Loucy (cell line): Measurements from ENCODE around the gene HOXD10.

ENCODE experiments used
- H2AFZ ChIP-seq: fragments of 200-600 bp; sonication (generic); 2 replicates; pipeline ENCODE4 v1.6.0; 2016; ENCODE audit warnings: antibody characterized with exemption, mild to moderate bottlenecking, low read length, moderate library complexity
- H3F3A ChIP-seq: fragments of 200-600 bp; 2 replicates; pipeline ENCODE4 v1.6.0; 2016; ENCODE audit warnings: antibody characterized with exemption, low read depth, mild to moderate bottlenecking
- H3K27me3 ChIP-seq: fragments of 200-600 bp; sonication (generic); 2 replicates; pipeline ENCODE4 v1.6.1; 2014; ENCODE audit warnings: low read length, mild to moderate bottlenecking; ENCODE audit not compliant: insufficient read depth, poor library complexity, severe bottlenecking
- H3K36me3 ChIP-seq: fragments of 200-600 bp; sonication (generic); 2 replicates; pipeline ENCODE4 v1.6.1; 2016; ENCODE audit warnings: low read length; ENCODE audit not compliant: insufficient read depth
- H3K4me1 ChIP-seq: fragments of 200-600 bp; sonication (generic); 2 replicates; pipeline ENCODE4 v1.5.1; 2014; ENCODE audit warnings: low read length, mild to moderate bottlenecking; ENCODE audit not compliant: insufficient read depth, poor library complexity, severe bottlenecking
- H3K4me2 ChIP-seq: fragments of 200-600 bp; sonication (generic); 2 replicates; pipeline ENCODE4 v1.6.0; 2014; ENCODE audit warnings: antibody characterized with exemption, low read length, low read depth, mild to moderate bottlenecking; ENCODE audit not compliant: poor library complexity, severe bottlenecking
- H3K4me3 ChIP-seq: fragments of 200-600 bp; sonication (generic); 2 replicates; pipeline ENCODE4 v1.5.1; 2014; ENCODE audit warnings: low read length, mild to moderate bottlenecking, mixed read lengths; ENCODE audit not compliant: poor library complexity, severe bottlenecking
- H3K79me2 ChIP-seq: fragments of 200-600 bp; sonication (generic); 2 replicates; pipeline ENCODE4 v1.6.1; 2014; ENCODE audit warnings: low read length; ENCODE audit not compliant: insufficient read depth
- H3K9ac ChIP-seq: fragments of 200-600 bp; sonication (generic); 2 replicates; pipeline ENCODE4 v1.6.0; 2014; ENCODE audit warnings: mild to moderate bottlenecking, low read depth, low read length, moderate library complexity; ENCODE audit not compliant: poor library complexity, severe bottlenecking
- H3K9me2 ChIP-seq: fragments of 200-600 bp; sonication (generic); replicated peaks from 2 replicates; pipeline ENCODE4 v1.6.1; 2016; ENCODE audit warnings: low read depth, low read length, mixed read lengths
- H3K9me3 ChIP-seq: fragments of 200-600 bp; sonication (generic); 2 replicates; pipeline ENCODE4 v1.6.1; 2014; ENCODE audit warnings: mild to moderate bottlenecking, antibody characterized with exemption, low read length, low read depth; ENCODE audit not compliant: insufficient read depth
- H4K20me1 ChIP-seq: fragments of 200-600 bp; sonication (generic); 2 replicates; pipeline ENCODE4 v1.6.0; 2014; ENCODE audit warnings: antibody characterized with exemption, low read length, mild to moderate bottlenecking; ENCODE audit not compliant: insufficient read depth, poor library complexity, severe bottlenecking
- CTCF ChIP-seq: fragments of 200-600 bp; sonication (generic); conservative IDR thresholded peaks from 2 replicates; pipeline ENCODE4 v1.5.1; 2014; ENCODE audit warnings: mild to moderate bottlenecking, antibody characterized with exemption, low read length
- EZH2phosphoT487 ChIP-seq: fragments of 200-600 bp; IDR thresholded peaks from 2 replicates; pipeline ENCODE4 v1.6.1; 2018; ENCODE audit warnings: antibody characterized with exemption, mild to moderate bottlenecking, moderate library complexity, borderline replicate concordance

The HOXD10 gene

GRCh38 chr2:176088937-176089842, 27.4 kb upstream of the HOXD10 start:
- Histone ChIP-seq H3K27me3 (no peaks in the 10 kb centered on the region), H3K9me2 (no peaks in the 10 kb centered on the region), H3K4me2 (no peak overlapping the region), H3K9me3 (no peaks in the 10 kb centered on the region), H3K9ac (no peak overlapping the region), H3K4me1 (no peaks in the 10 kb centered on the region), H2AFZ (no peak overlapping the region), H3K4me3 (no peak overlapping the region), H3F3A (no peaks in the 10 kb centered on the region), H3K36me3 (no peaks in the 10 kb centered on the region), H4K20me1 (no peaks in the 10 kb centered on the region), H3K79me2 (no peaks in the 10 kb centered on the region)
- TF ChIP-seq CTCF, result no peak
- no peak for TF ChIP-seq EZH2phosphoT487

GRCh38 chr2:176089843-176090395, 26.7 kb upstream of the HOXD10 start:
- no peaks in the 10 kb centered on the region for H3K4me1 ChIP-seq
- no peak overlapping the region for H2AFZ ChIP-seq
- H3K79me2 ChIP-seq, result no peaks in the 10 kb centered on the region
- H4K20me1 ChIP-seq, result no peaks in the 10 kb centered on the region
- no peak overlapping the region for H3K4me2 ChIP-seq
- no peaks in the 10 kb centered on the region for H3K9me3 ChIP-seq
- TF ChIP-seq CTCF (no peak), EZH2phosphoT487 (no peak)
- no peaks in the 10 kb centered on the region for H3K27me3 ChIP-seq
- H3K9ac ChIP-seq, result no peak overlapping the region
- no peaks in the 10 kb centered on the region for H3F3A ChIP-seq
- H3K36me3 ChIP-seq, result no peaks in the 10 kb centered on the region
- H3K9me2 ChIP-seq, result no peaks in the 10 kb centered on the region
- no peak overlapping the region for H3K4me3 ChIP-seq

- no peaks in the 10 kb centered on the region for H3K27me3 ChIP-seq
- no peaks in the 10 kb centered on the region for H3F3A ChIP-seq
- no peak overlapping the region for H2AFZ ChIP-seq
- H3K36me3 ChIP-seq, result no peaks in the 10 kb centered on the region
- TF ChIP-seq CTCF (no peak), EZH2phosphoT487 (no peak)
- no peaks in the 10 kb centered on the region for H4K20me1 ChIP-seq
- peaks cover 5% of the 10 kb centered on the region for H3K4me1 ChIP-seq
- no peak overlapping the region for H3K4me3 ChIP-seq
- H3K9me2 ChIP-seq, result no peaks in the 10 kb centered on the region
- H3K4me2 ChIP-seq, result no peak overlapping the region
- H3K79me2 ChIP-seq, result no peaks in the 10 kb centered on the region
- no peak overlapping the region for H3K9ac ChIP-seq
- no peaks in the 10 kb centered on the region for H3K9me3 ChIP-seq
These were observed 25.7 kb upstream of the HOXD10 start for GRCh38 chr2:176090862-176091261.
